Measurements from ENCODE around the gene PCNX1.

The PCNX1 gene

DNA sequence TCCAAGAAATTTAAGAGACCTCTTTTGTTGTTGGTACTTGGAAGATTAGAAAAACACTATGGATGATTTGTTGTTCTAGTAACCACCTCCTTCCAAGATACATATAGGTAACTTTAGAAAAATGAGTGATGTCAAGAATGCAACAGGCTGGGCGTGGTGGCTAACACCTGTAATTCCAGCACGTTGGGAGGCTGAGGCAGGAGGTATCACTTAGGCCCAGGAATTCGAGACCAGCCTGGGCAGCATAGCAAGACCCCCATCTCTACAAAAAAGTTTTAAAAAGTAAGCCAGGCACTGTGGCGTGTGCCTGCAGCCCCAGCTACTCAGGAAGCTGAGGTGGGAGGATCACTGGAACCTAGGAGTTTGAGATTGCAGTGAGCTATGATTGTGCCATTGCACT, 97.8 kb downstream of the PCNX1 start:
- CTCF ChIA-PET, result no interaction called here
- Histone ChIP-seq H3K9me3 (ENCODE audit: control insufficient read depth, insufficient read depth, low read depth, low read length) (no peaks in the 10 kb centered on the region), H3K4me1 (ENCODE audit: control insufficient read depth, insufficient read depth, low read length) (no peaks in the 10 kb centered on the region), H3K4me3 (ENCODE audit: low read depth, low read length) (no peak overlapping the region), H3K27ac (ENCODE audit: extremely low read depth, low read depth, low read length) (no peak overlapping the region), H3K36me3 (ENCODE audit: control insufficient read depth in 2 of 2, insufficient read depth in 1 of 2, low read length in 2 of 2) (peaks cover 0 to 10% of the 10 kb centered on the region in 2 experiments; a peak in 2 of 3 replicates)
- no peak for TF ChIP-seq IKZF3 (tag by site-specific recombination; IDR thresholded peaks at IDR 0.05)
- no peak for TF ChIP-seq ZNF175 (tag by site-specific recombination; IDR thresholded peaks at IDR 0.05)
- no peak for TF ChIP-seq PRDM10 (tag by site-specific recombination; IDR thresholded peaks at IDR 0.05)
- no peak for TF ChIP-seq ZNF266 (tag by site-specific recombination; IDR thresholded peaks at IDR 0.05; ENCODE audit: low read depth)
- POLR2A ChIA-PET, result no interaction called here

GRCh38 chr14:71006200-71006563, 98.9 kb downstream of the PCNX1 start:
- H3K4me3 ChIP-seq (ENCODE audit: low read depth, low read length), result no peak overlapping the region
- ChIA-PET POLR2A (interaction anchor here (0.7 to 0.9 kb wide), 2 partner anchors 136 to 644 kb away, joined by 5 to 7 read pairs; no protein-coding TSS in a partner anchor), CTCF (interaction anchor here (0.7 kb wide), 1 partner anchor 76 kb away, joined by 3 read pairs; no protein-coding TSS in a partner anchor)
- no peak overlapping the region for H3K27ac ChIP-seq (ENCODE audit: extremely low read depth, low read depth, low read length)
- no peaks in the 10 kb centered on the region for H3K9me3 ChIP-seq (ENCODE audit: control insufficient read depth, insufficient read depth, low read depth, low read length)
- H3K36me3 ChIP-seq (ENCODE audit: control insufficient read depth in 2 of 2, insufficient read depth in 1 of 2, low read length in 2 of 2), result peaks cover 0 to 10% of the 10 kb centered on the region in 2 experiments; a peak in 2 of 3 replicates
- no peaks in the 10 kb centered on the region for H3K4me1 ChIP-seq (ENCODE audit: control insufficient read depth, insufficient read depth, low read length)
- TF ChIP-seq, protein P1, sequence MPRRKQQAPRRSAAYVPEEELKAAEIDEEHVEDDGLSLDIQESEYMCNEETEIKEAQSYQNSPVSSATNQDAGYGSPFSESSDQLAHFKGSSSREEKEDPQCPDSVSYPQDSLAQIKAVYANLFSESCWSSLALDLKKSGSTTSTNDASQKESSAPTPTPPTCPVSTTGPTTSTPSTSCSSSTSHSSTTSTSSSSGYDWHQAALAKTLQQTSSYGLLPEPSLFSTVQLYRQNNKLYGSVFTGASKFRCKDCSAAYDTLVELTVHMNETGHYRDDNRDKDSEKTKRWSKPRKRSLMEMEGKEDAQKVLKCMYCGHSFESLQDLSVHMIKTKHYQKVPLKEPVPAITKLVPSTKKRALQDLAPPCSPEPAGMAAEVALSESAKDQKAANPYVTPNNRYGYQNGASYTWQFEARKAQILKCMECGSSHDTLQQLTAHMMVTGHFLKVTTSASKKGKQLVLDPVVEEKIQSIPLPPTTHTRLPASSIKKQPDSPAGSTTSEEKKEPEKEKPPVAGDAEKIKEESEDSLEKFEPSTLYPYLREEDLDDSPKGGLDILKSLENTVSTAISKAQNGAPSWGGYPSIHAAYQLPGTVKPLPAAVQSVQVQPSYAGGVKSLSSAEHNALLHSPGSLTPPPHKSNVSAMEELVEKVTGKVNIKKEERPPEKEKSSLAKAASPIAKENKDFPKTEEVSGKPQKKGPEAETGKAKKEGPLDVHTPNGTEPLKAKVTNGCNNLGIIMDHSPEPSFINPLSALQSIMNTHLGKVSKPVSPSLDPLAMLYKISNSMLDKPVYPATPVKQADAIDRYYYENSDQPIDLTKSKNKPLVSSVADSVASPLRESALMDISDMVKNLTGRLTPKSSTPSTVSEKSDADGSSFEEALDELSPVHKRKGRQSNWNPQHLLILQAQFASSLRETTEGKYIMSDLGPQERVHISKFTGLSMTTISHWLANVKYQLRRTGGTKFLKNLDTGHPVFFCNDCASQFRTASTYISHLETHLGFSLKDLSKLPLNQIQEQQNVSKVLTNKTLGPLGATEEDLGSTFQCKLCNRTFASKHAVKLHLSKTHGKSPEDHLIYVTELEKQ (tag by site-specific recombination; IDR thresholded peaks at IDR 0.05; ENCODE audit: borderline replicate concordance), result no peak
- TF ChIP-seq ZNF18 (tag by site-specific recombination; IDR thresholded peaks at IDR 0.05) (no peak), ZNF426 (tag by site-specific recombination; IDR thresholded peaks at IDR 0.05) (no peak), ZNF416 (tag by site-specific recombination; IDR thresholded peaks at IDR 0.05) (no peak), ZNF48 (tag by site-specific recombination; IDR thresholded peaks at IDR 0.05) (no peak), ZNF354C (tag by site-specific recombination; IDR thresholded peaks at IDR 0.05; ENCODE audit: borderline replicate concordance, low read depth) (no peak), GLI4 (tag by site-specific recombination; IDR thresholded peaks at IDR 0.05) (no peak), MYNN (tag by site-specific recombination; IDR thresholded peaks at IDR 0.05; ENCODE audit: borderline replicate concordance) (no peak), ZNF16 (tag by site-specific recombination; IDR thresholded peaks at IDR 0.05; ENCODE audit: low read depth) (no peak), ZNF157 (tag by site-specific recombination; IDR thresholded peaks at IDR 0.05) (no peak), HOXD13 (CRISPR knock-in tag; IDR thresholded peaks at IDR 0.05; ENCODE audit: borderline replicate concordance) (no peak), ZNF302 (tag by site-specific recombination; IDR thresholded peaks at IDR 0.05; ENCODE audit: low read depth) (no peak), ZNF596 (tag by site-specific recombination; IDR thresholded peaks at IDR 0.05) (no peak)
- TF ChIP-seq, protein P2, sequence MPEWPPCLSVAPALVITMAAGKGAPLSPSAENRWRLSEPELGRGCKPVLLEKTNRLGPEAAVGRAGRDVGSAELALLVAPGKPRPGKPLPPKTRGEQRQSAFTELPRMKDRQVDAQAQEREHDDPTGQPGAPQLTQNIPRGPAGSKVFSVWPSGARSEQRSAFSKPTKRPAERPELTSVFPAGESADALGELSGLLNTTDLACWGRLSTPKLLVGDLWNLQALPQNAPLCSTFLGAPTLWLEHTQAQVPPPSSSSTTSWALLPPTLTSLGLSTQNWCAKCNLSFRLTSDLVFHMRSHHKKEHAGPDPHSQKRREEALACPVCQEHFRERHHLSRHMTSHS (tag by site-specific recombination; IDR thresholded peaks at IDR 0.05), result no peak
- TF ChIP-seq, protein P3, sequence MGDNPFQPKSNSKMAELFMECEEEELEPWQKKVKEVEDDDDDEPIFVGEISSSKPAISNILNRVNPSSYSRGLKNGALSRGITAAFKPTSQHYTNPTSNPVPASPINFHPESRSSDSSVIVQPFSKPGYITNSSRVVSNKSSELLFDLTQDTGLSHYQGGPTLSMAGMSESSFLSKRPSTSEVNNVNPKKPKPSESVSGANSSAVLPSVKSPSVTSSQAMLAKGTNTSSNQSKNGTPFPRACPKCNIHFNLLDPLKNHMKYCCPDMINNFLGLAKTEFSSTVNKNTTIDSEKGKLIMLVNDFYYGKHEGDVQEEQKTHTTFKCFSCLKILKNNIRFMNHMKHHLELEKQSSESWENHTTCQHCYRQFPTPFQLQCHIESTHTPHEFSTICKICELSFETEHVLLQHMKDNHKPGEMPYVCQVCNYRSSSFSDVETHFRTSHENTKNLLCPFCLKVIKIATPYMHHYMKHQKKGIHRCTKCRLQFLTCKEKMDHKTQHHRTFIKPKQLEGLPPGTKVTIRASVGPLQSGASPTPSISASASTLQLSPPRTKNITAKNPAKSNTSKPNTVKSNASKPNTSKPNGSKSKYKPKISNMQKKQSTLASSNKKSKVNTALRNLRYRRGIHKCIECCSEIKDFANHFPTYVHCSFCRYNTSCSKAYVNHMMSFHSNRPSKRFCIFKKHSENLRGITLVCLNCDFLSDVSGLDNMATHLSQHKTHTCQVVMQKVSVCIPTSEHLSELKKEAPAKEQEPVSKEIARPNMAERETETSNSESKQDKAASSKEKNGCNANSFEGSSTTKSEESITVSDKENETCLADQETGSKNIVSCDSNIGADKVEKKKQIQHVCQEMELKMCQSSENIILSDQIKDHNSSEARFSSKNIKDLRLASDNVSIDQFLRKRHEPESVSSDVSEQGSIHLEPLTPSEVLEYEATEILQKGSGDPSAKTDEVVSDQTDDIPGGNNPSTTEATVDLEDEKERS (tag by site-specific recombination; IDR thresholded peaks at IDR 0.05), result no peak
- TF ChIP-seq, protein P4, sequence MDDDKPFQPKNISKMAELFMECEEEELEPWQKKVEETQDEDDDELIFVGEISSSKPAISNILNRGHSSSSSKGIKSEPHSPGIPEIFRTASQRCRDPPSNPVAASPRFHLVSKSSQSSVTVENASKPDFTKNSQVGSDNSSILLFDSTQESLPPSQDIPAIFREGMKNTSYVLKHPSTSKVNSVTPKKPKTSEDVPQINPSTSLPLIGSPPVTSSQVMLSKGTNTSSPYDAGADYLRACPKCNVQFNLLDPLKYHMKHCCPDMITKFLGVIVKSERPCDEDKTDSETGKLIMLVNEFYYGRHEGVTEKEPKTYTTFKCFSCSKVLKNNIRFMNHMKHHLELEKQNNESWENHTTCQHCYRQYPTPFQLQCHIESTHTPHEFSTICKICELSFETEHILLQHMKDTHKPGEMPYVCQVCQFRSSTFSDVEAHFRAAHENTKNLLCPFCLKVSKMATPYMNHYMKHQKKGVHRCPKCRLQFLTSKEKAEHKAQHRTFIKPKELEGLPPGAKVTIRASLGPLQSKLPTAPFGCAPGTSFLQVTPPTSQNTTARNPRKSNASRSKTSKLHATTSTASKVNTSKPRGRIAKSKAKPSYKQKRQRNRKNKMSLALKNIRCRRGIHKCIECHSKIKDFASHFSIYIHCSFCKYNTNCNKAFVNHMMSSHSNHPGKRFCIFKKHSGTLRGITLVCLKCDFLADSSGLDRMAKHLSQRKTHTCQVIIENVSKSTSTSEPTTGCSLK (tag by site-specific recombination; IDR thresholded peaks at IDR 0.05), result no peak

All from HEK293 (cell line).